Naive B cell (primary cell): ENCODE measurements around the gene KIRREL3. TPM values are rescaled to one million over a fixed set of nuclear protein-coding genes. Genes with fewer than 3 reads are reported as not detected.
"Not testable (repeated sequence)": the region's sequence is repeated elsewhere in the genome, so short reads cannot be mapped to it uniquely, and the experiment has no call there.

ENCODE experiments used
- ATAC-seq, 2 donors: fragments of 150-1000 bp; cut with Tn5 transposase; 2 replicates each; pipeline ENCODE4 v1.10.0; 2021; ENCODE audit warnings: low read depth in 2 of 2, mild to moderate bottlenecking in 2 of 2, moderate library complexity in 2 of 2
- DNase-seq: peaks from one replicate; pipeline ENCODE4 v3.0.0; 2022
- H3K27ac Mint-ChIP-seq, 6 donors: one replicate each; pipeline ENCODE4 v1.8.0; 2020 to 2022; ENCODE audit warnings: mild to moderate bottlenecking in 6 of 6, mixed read lengths in 6 of 6, moderate library complexity in 5 of 6, inconsistent platforms in 2 of 6
- H3K27me3 Mint-ChIP-seq, 3 donors: one replicate each; pipeline ENCODE4 v1.8.0; 2021 to 2022; ENCODE audit warnings: mixed read lengths in 3 of 3, mild to moderate bottlenecking in 1 of 3
- H3K36me3 Mint-ChIP-seq, 2 donors: one replicate each; pipeline ENCODE4 v1.8.0; 2020 to 2022; ENCODE audit warnings: mixed read lengths in 2 of 2, inconsistent platforms in 1 of 2, mild to moderate bottlenecking in 1 of 2
- H3K4me1 Mint-ChIP-seq, 3 donors: one replicate each; pipeline ENCODE4 v1.8.0; 2020 to 2022; ENCODE audit warnings: mixed read lengths in 3 of 3, inconsistent platforms in 1 of 3, mild to moderate bottlenecking in 1 of 3, moderate library complexity in 1 of 3
- H3K4me3 Mint-ChIP-seq, 8 donors: one replicate each; pipeline ENCODE4 v1.8.0; 2020 to 2022; ENCODE audit warnings: mild to moderate bottlenecking in 8 of 8, mixed read lengths in 8 of 8, moderate library complexity in 8 of 8, inconsistent platforms in 2 of 8
- H3K9me3 Mint-ChIP-seq, 7 donors: one replicate each; pipeline ENCODE4 v1.8.0; 2020 to 2022; ENCODE audit warnings: mixed read lengths in 7 of 7, mild to moderate bottlenecking in 5 of 7, inconsistent platforms in 2 of 7, moderate library complexity in 1 of 7
- polyA plus RNA-seq, 6 donors: library from polyadenylated mRNA; unstranded; fragments of 300-500 nt; fragmentation: Illumina TruSeq; gene quantifications; one replicate each; pipeline ENCODE4 v1.2.3, GENCODE V29; 2021; ENCODE audit warnings: low read depth in 6 of 6

KIRREL3 gene
- polyA plus RNA-seq, 6 donors from 2014 or later: not detected

DNA sequence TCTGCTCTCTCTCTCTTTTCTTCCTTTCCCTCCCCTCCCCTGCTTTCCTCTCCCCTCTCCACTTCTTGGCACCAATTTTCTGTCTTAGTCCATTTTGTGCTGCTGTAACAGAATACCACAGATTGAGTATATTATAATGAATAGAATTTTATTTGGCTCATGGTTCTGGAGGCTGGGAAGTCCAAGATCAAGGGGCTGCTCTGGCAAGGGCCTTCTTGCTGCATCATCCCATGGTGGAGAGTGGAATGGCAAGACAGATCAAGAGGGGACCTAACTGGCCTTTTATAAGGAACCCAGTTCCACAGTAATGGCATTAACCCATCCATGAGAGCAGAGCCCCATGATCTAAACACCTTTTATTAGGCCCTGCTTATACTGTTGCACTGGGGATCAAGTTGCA lies 600.6 kb downstream of the KIRREL3 start:
- Mint-ChIP-seq H3K4me3 (no peak overlapping the region), H3K4me1 (no peaks in the 10 kb centered on the region), H3K27ac (no peak overlapping the region), H3K36me3 (peaks cover 0 to 10% of the 10 kb centered on the region in 2 donors), H3K9me3 (peaks cover 0 to 9% (median 5%) of the 10 kb centered on the region in 7 donors), H3K27me3 (peaks cover 0 to 23% (median 0%) of the 10 kb centered on the region in 3 donors)
- ATAC-seq: no peak
- DNase-seq: no peak

DNA sequence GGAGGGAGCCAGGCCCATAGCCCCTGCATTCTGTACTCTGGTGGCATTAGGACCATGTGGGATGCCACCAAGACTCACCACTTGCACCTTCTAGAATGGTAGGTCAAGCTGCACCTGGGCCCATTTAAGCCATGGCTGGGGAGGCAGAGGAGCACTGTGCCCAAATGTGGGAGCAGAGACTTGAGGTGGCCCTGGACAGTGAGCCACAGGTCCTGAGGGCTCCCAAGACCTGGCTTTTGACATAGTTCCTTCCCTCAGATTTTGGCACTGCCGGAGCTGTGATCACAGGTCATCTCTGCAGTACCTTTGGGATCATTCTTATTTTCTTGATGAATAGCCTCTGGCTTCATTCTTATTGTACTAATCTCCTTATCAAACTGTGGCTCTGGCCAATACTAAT lies 601.8 kb downstream of the KIRREL3 start:
- Mint-ChIP-seq H3K27ac (no peak overlapping the region), H3K27me3 (peaks cover 0 to 23% (median 0%) of the 10 kb centered on the region in 3 donors), H3K9me3 (peaks cover 0 to 9% (median 5%) of the 10 kb centered on the region in 7 donors), H3K36me3 (peaks cover 0 to 10% of the 10 kb centered on the region in 2 donors), H3K4me3 (no peak overlapping the region), H3K4me1 (no peaks in the 10 kb centered on the region)
- DNase-seq (no peak), ATAC-seq (no peak)

DNA sequence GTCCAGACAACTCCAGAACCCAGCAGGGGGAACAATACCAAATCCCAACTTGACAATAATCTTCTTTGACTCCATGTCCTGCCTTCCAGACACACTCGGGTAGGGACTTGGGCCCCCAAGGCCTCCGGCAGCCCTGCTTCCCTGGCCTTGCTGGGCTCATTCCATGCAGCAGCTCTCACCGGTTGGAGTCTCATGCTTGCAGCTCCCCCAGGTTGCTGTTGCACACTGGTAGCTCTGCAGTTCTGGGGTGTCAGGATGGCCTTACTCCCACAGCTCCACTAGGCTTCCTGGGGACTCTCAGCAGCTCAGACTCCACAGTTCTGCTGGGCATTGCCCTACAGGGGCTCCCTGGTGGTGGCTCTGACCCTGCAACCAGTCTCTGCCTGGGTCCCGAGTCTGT lies 602.3 kb downstream of the KIRREL3 start:
- Mint-ChIP-seq H3K27ac (no peak overlapping the region), H3K36me3 (peaks cover 0 to 10% of the 10 kb centered on the region in 2 donors), H3K4me1 (no peaks in the 10 kb centered on the region), H3K4me3 (no peak overlapping the region), H3K27me3 (peaks cover 0 to 25% (median 0%) of the 10 kb centered on the region in 3 donors), H3K9me3 (peaks cover 0 to 9% (median 5%) of the 10 kb centered on the region in 7 donors)
- DNase-seq: no peak
- no peak for ATAC-seq

DNA sequence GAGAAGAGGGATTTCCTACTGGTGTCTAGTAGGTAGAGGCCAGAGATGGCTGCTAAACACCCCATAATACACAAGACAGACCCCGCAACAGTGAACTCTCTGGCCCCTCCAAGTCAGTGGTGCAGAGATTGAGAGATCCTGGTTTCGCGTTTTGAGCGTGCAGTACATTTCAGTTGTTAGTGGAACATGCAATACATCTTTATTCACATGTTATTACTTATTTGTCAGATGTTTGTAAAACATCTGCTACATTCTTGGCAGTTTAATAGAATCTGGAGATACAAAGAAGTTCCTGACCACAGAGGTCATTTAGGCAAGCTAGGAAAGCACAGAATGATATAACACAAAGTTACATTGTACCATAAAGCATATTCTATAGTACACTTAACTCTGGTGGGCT lies 603.6 kb downstream of the KIRREL3 start:
- H3K27ac Mint-ChIP-seq: no peak overlapping the region
- H3K9me3 Mint-ChIP-seq: peaks cover 0 to 9% (median 5%) of the 10 kb centered on the region in 7 donors
- DNase-seq (no peak), ATAC-seq (no peak)
- peaks cover 0 to 34% (median 0%) of the 10 kb centered on the region in 3 donors for H3K27me3 Mint-ChIP-seq
- peaks cover 3 to 6% (median 5%) of the 10 kb centered on the region in 3 donors for H3K4me1 Mint-ChIP-seq
- peaks cover 0 to 10% of the 10 kb centered on the region in 2 donors for H3K36me3 Mint-ChIP-seq
- H3K4me3 Mint-ChIP-seq: no peak overlapping the region

DNA sequence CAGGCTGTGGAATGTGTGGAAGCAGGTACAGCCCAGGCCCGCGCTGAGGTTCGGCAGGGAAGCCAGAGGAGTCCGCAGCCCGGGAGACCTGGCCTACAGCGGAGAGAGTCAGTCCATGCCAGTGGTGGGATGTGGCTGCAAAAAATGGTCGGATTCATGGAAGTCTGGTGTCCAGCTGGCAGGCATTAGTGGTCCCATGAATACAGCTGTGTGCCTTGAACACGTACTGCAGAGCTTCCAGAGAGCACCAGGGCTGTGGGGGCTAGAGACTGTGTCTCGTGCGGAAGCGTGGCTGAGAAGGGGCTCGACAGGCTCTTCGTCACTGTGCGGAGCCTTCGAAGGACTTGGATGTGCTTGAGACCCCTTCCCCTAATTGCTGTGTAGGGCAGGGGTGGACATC lies 604.3 kb downstream of the KIRREL3 start:
- not testable (repeated sequence) for H3K36me3 Mint-ChIP-seq, H3K9me3 Mint-ChIP-seq, H3K4me1 Mint-ChIP-seq, H3K4me3 Mint-ChIP-seq, H3K27ac Mint-ChIP-seq, DNase-seq, ATAC-seq
- H3K27me3 Mint-ChIP-seq: peaks cover 0 to 27% (median 0%) of the 10 kb centered on the region in 3 donors

DNA sequence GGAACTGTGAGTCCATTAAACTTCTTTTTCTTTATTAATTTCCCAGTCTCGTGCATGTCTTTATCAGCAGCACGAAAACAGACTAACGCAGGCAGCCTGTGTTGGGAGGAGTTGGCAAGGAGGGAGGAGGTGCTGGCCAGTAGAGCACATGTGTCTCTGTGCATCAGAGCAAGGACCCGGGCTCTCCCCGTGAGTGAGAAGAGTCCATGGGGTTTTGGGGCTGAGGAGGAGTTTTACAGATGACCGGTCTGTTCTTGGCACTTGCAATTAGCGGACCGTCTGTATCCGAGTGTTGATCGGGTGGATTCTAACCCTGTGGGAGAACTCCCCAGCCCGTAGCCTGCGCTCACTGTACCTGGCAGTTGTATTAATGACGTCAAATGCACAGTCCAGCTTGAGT lies 604.8 kb downstream of the KIRREL3 start:
- DNase-seq, H3K4me1 Mint-ChIP-seq, H3K4me3 Mint-ChIP-seq, H3K9me3 Mint-ChIP-seq, ATAC-seq, H3K36me3 Mint-ChIP-seq: not testable (repeated sequence)
- Mint-ChIP-seq H3K27me3 (peaks cover 0 to 23% (median 0%) of the 10 kb centered on the region in 3 donors), H3K27ac (peak overlapping the region in 1 of 6 donors; percentile 38)

DNA sequence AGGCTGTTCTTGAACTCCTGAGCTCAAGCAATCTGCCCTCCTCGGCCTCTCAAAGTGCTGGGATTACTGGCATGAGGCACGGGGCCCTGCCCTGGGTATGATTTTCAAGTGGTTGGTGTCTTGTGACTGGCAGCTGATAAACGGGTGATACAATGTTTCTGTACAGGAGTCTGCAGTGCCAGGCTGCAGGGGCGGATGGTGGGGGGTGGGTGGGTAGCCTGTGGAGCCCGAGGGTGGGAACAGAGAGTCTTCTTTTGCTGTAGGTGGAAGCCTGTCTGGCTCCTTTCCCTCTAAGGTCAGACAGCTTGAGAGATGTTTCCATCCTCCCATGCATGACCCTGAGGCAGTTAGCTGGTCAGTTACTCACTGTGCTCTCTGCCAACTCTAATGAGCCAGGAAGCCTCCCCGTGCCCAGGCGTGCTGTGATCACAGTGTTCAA lies 605.9 kb downstream of the KIRREL3 start:
- not testable (repeated sequence) for H3K9me3 Mint-ChIP-seq, DNase-seq, ATAC-seq, H3K4me3 Mint-ChIP-seq, H3K36me3 Mint-ChIP-seq, H3K4me1 Mint-ChIP-seq
- Mint-ChIP-seq H3K27ac (peak overlapping the region in 1 of 6 donors; percentile 79), H3K27me3 (peaks cover 0 to 14% (median 0%) of the 10 kb centered on the region in 3 donors)

DNA sequence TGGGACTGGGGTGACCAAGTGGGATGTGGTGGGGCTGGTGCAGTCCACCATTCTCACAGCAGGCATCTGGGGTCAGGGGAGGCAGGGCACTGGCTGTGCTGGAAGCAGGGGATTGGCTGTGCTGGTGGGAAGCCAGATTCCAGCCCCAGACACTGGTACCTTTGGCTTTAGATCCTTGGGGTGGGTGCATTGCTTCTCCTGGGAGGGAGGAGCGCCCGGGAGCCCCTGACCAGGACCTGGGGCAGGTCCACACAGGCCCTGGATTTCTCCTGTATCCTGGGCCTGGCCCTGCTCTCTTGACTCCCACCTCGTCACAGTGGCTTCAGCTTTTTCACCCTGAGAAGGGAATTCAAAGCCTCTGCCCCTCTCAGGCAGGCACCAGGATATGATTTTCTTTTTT lies 606.5 kb downstream of the KIRREL3 start:
- Mint-ChIP-seq H3K4me3 (no peak overlapping the region), H3K27ac (no peak overlapping the region)
- no peak for DNase-seq

DNA sequence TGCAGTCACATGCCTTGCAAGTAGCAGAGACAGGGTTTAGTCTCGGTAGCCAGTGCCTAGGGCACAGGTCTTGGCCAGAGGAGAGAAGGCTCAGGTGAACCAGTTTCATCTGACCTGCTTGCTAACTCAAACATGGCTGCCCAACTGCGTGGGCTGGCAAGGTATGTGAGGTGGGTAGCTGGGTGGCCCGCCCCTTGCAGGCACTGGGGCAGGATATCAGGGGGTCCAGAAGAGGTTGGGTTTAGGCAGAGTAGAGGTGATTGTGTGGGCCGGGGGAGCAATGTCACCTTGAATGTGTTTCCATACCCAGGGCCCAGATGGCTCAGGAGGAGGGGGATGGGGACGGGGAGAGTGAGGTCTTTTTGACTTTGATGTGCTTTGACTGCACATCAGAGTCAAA lies 607.4 kb downstream of the KIRREL3 start:
- no peaks in the 10 kb centered on the region for H3K9me3 Mint-ChIP-seq
- H3K36me3 Mint-ChIP-seq: no peaks in the 10 kb centered on the region
- H3K27ac Mint-ChIP-seq: peak overlapping the region in 1 of 6 donors; percentile 67
- no peak overlapping the region for H3K4me3 Mint-ChIP-seq
- no peak for DNase-seq
- H3K4me1 Mint-ChIP-seq: peaks cover 3 to 7% (median 5%) of the 10 kb centered on the region in 3 donors
- peaks cover 0 to 14% (median 0%) of the 10 kb centered on the region in 3 donors for H3K27me3 Mint-ChIP-seq
- ATAC-seq: no peak

More for the DNA sequence above, 606.5 kb downstream of the KIRREL3 start:
- H3K9me3 Mint-ChIP-seq: no peaks in the 10 kb centered on the region
- H3K4me1 Mint-ChIP-seq: peaks cover 3 to 7% (median 5%) of the 10 kb centered on the region in 3 donors
- no peak for ATAC-seq
- peaks cover 0 to 14% (median 0%) of the 10 kb centered on the region in 3 donors for H3K27me3 Mint-ChIP-seq
- H3K36me3 Mint-ChIP-seq: no peaks in the 10 kb centered on the region

DNA sequence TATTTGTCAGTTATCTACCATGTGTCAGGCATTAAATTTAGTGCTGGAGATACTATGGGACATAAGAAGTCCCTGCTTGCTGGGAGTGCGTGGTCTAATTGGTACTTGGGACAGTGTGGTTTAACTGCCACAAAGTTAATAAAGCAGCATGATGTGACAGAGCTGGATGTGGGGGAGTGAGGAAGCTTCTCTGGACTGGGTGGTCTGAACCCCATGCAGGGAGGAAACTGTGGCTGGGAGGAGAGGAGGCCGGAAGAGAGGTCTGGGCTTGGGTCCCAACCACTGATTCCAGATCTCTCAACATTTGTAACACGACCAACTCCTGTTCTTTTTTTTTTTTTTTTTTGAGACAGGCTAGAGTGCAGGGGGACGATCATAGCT lies 607.9 kb downstream of the KIRREL3 start:
- no peaks in the 10 kb centered on the region for H3K9me3 Mint-ChIP-seq
- peaks cover 3 to 7% (median 5%) of the 10 kb centered on the region in 3 donors for H3K4me1 Mint-ChIP-seq
- H3K27ac Mint-ChIP-seq: no peak overlapping the region
- DNase-seq (no peak), ATAC-seq (no peak)
- H3K36me3 Mint-ChIP-seq: no peaks in the 10 kb centered on the region
- H3K27me3 Mint-ChIP-seq: peaks cover 0 to 14% (median 0%) of the 10 kb centered on the region in 3 donors
- H3K4me3 Mint-ChIP-seq: no peak overlapping the region

DNA sequence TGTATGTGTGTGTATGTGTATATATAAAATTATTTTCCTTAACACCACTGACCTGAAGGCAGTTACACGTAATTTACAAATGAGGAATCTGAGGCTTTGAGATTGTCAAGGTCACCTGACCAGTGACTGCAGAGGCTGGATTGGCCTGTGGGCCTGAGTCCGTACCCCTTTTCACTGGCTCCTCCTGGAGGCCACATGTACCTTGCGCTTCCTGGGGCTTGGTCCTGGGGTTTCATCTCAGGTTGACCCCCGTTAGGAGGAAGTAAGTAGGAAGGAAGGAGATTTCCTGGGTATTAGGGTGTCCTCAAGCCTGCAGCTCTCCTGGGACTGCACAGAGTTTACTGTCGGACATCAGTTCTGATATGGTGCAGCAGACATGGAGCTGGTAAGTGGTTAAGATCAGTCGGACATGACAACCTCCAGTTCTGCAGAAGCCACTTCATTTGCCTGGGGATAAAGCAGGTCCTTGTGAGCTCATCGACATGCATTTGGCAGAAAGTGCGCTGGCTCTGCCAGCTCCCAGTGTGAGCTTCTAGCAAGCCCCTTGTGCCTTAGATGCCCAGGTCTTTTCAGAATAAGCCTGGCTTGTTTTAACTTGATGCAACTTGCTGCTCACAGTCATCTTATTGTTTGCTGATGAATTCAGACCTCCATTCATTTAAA lies 608.5 kb downstream of the KIRREL3 start:
- Mint-ChIP-seq H3K27me3 (peaks cover 0 to 14% (median 0%) of the 10 kb centered on the region in 3 donors), H3K4me1 (peaks cover 3 to 7% (median 5%) of the 10 kb centered on the region in 3 donors), H3K36me3 (no peaks in the 10 kb centered on the region), H3K4me3 (no peak overlapping the region), H3K9me3 (no peaks in the 10 kb centered on the region), H3K27ac (peak overlapping the region in 1 of 6 donors; percentile 16)
- DNase-seq (no peak), ATAC-seq (no peak)

DNA sequence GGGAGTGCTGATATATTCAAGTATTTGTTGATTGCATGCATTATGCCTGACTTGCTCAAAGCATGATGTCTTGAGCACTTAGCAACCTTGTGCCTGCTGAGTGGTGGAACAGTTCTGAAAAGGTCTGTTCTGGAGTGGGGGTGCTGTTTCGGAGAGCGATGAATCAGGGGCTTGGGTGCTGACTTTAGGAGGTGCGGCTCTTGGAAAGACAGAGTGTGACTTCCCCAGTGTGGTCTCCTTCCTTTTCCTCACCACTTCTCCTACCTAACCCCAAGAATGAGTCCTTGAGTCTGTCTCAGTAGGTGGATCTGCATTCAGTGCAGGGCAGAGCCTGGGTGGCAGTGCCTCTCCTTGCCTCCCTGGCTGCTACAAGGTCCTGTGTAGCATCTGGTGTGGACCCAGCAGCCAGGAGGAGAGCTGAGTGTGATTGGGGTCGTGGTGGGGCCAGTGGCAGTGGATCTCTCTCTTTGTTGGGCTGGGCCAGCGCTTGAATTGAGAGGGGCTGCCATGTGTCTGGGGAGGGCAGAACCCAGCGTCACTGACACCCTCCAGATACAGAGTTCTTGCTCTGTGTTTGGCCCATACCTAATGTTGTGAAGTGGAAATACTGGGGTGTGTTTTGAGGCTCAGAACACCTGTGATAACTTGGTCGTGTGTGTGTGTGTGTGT lies 609.1 kb downstream of the KIRREL3 start:
- DNase-seq (no peak), ATAC-seq (no peak)
- no peaks in the 10 kb centered on the region for H3K9me3 Mint-ChIP-seq
- peaks cover 0 to 14% (median 0%) of the 10 kb centered on the region in 3 donors for H3K27me3 Mint-ChIP-seq
- no peak overlapping the region for H3K4me3 Mint-ChIP-seq
- H3K4me1 Mint-ChIP-seq: peaks cover 3 to 7% (median 5%) of the 10 kb centered on the region in 3 donors
- H3K36me3 Mint-ChIP-seq: no peaks in the 10 kb centered on the region
- peak overlapping the region in 2 of 6 donors; percentile 19 to 37 for H3K27ac Mint-ChIP-seq

DNA sequence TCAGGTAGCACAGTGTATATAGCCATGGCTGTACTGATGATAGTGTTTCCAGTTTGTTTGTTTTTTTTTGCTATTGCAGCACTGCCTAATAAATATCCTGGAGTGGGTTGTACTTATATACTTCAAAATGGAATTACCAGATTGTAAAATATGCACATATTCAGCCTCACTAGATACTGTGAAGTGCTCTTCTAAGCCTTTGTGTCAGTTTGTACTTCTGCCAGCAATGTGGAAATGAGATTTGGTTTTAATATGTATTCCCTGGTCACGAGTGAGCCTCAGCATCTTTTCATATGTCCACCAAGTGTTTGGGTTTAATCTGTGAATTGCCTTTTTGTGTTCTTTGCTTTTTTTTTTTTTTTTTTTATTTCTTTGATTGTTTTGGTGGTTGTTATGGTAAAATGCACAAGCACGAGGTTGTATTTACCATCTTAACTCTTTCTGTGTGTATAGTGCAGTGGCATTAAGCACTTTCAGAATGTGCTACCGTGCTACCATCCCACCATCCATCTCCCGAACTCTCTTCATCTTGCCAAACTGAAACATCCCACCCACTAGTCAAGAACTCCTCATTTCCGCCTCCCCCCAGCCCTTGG lies 610.2 kb downstream of the KIRREL3 start:
- ATAC-seq (no peak), DNase-seq (no peak)
- H3K27me3 Mint-ChIP-seq: peaks cover 0 to 14% (median 0%) of the 10 kb centered on the region in 3 donors
- H3K36me3 Mint-ChIP-seq: no peaks in the 10 kb centered on the region
- H3K9me3 Mint-ChIP-seq: no peaks in the 10 kb centered on the region
- H3K27ac Mint-ChIP-seq: no peak overlapping the region
- peaks cover 5 to 7% (median 6%) of the 10 kb centered on the region in 3 donors for H3K4me1 Mint-ChIP-seq
- H3K4me3 Mint-ChIP-seq: no peak overlapping the region
